GM23338 (cell line): ENCODE measurements around the gene ABCB8.

Experiments
- CTCF ChIP-seq, 2 experiments: fragments of 200-600 bp in 1 of 2; sonication (generic) in 1 of 2; conservative IDR thresholded peaks; 2 replicates each; pipeline versions ENCODE4 v1.5.1 to v1.6.1; 2016 to 2017; ENCODE audit warnings: antibody characterized with exemption in 2 of 2, low read depth in 2 of 2, mild to moderate bottlenecking in 2 of 2, moderate library complexity in 1 of 2
- EZH2 ChIP-seq: fragments of 200-600 bp; sonication (generic); IDR thresholded peaks from one replicate; pipeline ENCODE4 v1.8.0; 2017; ENCODE audit warnings: antibody characterized with exemption, mild to moderate bottlenecking, low read depth; ENCODE audit not compliant: unreplicated experiment
- EZH2phosphoT487 ChIP-seq: fragments of 200-600 bp; sonication (generic); IDR thresholded peaks from one replicate; pipeline ENCODE4 v1.8.1; 2018; ENCODE audit warnings: antibody characterized with exemption; ENCODE audit not compliant: unreplicated experiment
- TF ChIP-seq, protein P1 (sequence below): fragments of 250-450 bp; sonication (Bioruptor Pico); IDR thresholded peaks from 2 replicates; pipeline ENCODE4 v1.5.0; 2020; ENCODE audit warnings: mild to moderate bottlenecking, moderate library complexity

DNA sequence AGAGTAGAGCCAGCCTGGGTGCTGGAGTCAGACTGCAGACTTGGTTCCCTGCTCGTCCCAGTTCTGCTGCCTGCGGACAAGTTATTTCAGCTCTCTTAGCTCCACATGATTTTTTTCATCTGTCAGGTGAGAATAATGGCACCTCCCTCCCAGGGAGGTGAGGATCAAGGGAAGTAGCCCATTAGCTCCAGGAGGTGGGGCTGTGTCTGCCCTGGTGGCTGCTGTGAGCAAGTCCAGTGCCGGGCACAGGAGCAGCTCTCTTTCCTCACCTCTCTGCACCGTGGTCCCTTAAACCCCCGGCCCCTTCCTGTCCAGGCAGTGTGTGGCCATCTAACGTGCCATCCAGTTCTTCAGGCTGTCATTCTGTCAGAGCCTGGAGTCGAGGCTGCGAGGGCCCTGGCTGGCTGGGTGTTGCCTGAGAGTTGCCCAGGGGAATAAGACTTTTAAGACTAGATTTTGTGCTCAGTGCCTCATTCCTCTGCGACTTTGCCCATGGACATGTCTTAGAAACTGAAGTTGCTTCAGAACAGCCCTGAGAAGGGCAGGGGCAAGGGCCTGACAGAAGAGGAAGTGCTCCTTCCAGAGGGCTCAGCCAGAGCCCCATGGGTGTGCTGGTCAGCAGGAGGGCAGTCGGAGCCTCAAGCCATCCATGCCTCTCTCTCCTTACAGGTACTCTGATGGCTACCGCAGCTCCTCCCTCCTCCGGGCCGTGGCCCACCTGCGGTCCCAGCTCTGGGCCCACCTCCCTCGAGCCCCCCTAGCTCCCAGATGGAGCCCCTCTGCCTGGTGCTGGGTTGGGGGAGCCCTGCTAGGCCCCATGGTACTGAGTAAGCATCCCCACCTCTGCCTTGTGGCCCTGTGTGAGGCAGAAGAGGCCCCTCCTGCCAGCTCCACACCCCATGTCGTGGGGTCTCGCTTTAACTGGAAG lies 5.0 kb downstream of the ABCB8 start:
- TF ChIP-seq CTCF (conservative IDR thresholded peaks at IDR 0.05; ENCODE audit: low read depth in 2 of 2) (peak; percentile 34 to 46; a peak in 3 of 4 replicates), EZH2phosphoT487 (no peak), EZH2 (no peak)
- TF ChIP-seq, protein P1, sequence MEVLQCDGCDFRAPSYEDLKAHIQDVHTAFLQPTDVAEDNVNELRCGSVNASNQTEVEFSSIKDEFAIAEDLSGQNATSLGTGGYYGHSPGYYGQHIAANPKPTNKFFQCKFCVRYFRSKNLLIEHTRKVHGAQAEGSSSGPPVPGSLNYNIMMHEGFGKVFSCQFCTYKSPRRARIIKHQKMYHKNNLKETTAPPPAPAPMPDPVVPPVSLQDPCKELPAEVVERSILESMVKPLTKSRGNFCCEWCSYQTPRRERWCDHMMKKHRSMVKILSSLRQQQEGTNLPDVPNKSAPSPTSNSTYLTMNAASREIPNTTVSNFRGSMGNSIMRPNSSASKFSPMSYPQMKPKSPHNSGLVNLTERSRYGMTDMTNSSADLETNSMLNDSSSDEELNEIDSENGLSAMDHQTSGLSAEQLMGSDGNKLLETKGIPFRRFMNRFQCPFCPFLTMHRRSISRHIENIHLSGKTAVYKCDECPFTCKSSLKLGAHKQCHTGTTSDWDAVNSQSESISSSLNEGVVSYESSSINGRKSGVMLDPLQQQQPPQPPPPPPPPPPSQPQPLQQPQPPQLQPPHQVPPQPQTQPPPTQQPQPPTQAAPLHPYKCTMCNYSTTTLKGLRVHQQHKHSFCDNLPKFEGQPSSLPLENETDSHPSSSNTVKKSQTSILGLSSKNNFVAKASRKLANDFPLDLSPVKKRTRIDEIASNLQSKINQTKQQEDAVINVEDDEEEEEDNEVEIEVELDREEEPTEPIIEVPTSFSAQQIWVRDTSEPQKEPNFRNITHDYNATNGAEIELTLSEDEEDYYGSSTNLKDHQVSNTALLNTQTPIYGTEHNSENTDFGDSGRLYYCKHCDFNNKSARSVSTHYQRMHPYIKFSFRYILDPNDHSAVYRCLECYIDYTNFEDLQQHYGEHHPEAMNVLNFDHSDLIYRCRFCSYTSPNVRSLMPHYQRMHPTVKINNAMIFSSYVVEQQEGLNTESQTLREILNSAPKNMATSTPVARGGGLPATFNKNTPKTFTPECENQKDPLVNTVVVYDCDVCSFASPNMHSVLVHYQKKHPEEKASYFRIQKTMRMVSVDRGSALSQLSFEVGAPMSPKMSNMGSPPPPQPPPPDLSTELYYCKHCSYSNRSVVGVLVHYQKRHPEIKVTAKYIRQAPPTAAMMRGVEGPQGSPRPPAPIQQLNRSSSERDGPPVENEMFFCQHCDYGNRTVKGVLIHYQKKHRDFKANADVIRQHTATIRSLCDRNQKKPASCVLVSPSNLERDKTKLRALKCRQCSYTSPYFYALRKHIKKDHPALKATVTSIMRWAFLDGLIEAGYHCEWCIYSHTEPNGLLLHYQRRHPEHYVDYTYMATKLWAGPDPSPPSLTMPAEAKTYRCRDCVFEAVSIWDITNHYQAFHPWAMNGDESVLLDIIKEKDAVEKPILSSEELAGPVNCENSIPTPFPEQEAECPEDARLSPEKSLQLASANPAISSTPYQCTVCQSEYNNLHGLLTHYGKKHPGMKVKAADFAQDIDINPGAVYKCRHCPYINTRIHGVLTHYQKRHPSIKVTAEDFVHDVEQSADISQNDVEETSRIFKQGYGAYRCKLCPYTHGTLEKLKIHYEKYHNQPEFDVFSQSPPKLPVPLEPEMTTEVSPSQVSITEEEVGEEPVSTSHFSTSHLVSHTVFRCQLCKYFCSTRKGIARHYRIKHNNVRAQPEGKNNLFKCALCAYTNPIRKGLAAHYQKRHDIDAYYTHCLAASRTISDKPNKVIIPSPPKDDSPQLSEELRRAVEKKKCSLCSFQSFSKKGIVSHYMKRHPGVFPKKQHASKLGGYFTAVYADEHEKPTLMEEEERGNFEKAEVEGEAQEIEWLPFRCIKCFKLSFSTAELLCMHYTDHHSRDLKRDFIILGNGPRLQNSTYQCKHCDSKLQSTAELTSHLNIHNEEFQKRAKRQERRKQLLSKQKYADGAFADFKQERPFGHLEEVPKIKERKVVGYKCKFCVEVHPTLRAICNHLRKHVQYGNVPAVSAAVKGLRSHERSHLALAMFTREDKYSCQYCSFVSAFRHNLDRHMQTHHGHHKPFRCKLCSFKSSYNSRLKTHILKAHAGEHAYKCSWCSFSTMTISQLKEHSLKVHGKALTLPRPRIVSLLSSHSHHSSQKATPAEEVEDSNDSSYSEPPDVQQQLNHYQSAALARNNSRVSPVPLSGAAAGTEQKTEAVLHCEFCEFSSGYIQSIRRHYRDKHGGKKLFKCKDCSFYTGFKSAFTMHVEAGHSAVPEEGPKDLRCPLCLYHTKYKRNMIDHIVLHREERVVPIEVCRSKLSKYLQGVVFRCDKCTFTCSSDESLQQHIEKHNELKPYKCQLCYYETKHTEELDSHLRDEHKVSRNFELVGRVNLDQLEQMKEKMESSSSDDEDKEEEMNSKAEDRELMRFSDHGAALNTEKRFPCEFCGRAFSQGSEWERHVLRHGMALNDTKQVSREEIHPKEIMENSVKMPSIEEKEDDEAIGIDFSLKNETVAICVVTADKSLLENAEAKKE = no peak
